ENCODE results near the gene RBBP8.
A peak's percentile ranks its signal among the peaks of the same experiment; 100 is the strongest.
"Not testable (repeated sequence)": the region's sequence is repeated elsewhere in the genome, so short reads cannot be mapped to it uniquely, and the experiment has no call there.

The RBBP8 gene

DNA sequence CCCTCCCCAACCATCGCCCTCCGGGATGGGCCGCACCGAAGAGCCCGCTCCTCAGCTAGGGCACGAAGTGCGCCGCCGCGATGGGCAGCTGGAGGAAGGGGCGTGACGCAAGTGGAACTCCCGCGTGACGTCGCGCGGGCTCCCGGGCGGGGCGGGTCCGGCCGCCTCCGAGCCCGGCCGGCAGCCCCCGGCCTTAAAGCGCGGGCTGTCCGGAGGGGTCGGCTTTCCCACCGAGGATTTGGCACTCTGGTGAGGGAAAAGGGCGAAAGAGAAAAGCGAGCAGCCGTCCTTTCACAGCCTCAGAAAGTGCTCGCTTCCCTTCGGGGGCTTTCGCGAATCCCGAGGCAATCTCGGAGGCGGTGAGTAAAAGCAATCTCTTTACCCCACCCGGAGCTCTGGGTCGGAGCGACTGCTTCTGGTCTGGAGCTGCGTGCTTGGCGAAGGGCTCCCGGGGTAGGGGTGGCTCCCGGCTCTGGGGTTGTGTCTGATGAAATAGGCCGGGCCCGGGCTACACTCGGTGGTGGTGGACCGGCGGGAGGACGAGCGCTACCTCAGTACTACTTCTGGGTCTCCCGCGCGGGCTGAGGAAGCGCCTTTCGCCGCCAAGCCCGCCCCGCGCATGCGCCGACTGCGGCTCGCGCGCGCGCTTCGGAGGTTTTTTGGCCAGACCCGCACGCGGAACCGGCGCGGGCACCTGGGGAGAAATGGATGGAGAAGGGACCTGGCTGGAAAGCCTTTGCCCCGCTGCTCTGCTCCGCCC lies at the start of gene RBBP8:
TSS of gene RBBP8 (plus strand) at position 123 of the 760 bp plus-strand sequence. CDS start 3,524 bp downstream, outside the sequence.
- peak; percentile 76 for DNase-seq (ENCODE audit: low read depth)

DNA sequence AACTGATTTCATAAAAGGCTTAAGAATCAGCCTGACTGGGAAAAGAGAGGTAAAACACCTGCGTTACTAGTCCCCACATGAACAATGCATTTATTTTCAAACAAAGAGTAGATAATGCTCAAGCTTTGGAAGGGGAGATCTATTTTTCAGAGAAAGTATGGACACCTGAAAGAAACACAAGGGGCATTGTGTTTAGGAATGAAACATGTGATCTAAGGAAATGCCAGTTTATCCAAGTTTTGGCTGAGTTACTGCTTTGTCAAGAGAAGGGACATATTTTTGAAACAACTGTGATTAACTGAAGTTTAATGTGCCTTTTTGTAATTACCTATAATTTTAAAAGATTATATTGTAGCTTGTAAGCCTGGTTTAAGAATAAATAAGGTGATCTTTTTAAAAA lies 49.3 kb upstream of the RBBP8 start:
- no peak for DNase-seq (ENCODE audit: low read depth)

DNA sequence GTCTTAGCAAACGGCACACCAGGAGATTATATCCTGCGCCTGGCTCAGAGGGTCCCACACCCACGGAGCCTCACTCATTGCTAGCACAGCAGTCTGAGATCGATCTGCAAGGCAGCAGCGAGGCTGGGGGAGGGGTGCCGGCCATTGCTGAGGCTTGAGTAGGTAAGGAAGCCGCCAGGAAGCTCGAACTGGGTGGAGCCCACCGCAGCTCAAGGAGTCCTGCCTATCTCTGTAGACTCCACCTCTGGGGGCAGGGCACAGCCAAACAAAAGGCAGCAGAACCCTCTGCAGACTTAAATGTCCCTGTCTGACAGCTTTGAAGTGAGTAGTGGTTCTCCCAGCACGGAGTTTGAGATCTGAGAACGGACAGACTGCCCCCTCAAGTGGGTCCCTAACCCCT lies 47.4 kb upstream of the RBBP8 start:
- DNase-seq (ENCODE audit: low read depth): not testable (repeated sequence)

DNA sequence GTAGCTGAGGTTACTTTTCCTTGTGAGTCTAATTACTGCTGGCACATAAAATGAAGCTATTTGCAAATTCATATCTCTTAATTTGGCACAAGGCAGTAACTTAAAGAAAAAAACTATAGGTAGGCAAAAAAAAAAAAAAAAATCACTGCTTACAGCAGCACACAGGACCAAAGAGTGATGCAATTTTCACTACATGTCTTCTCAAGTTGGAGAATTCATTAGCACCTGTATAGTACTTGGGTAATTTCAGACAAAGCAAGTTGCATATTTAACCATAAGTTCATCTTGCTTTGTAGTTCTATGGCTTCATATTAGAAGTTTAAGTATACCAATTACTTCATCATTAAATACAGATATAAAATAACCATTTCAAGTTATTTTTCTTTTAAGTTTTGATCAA lies 33.7 kb upstream of the RBBP8 start:
- no peak for DNase-seq (ENCODE audit: low read depth)

DNA sequence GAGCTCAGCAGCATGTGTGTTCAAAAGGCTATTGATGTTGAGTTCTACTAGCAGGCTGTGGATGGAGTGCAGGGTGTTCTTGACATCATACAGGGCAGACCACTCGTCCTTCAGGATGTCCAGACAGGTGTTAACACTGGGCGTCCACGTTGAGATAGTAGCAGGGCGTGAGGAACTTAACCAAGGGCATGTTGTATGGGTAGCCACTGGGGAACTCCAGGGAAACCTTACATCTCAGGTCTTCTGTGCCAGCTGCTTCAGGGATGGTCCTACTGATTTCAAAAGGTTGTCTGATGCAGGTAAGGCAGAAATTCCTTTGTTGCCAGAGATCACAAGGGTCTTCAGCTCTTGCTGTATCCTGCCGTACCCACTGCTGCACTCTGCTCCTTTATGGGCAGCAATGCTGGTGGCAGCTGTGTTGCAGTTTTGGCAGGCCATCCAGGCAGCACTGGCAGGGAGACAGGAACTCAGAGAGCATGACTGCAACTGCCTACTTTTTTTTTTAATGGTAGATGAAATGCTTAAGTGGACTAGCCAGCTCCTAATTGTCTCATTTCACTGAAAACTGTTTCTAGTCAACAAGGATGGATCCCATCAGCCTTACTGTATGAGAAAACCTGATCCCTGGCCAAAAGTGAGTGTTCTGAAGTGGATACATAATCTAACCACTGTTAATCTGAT lies 32.4 kb upstream of the RBBP8 start:
- no peak for DNase-seq (ENCODE audit: low read depth)

DNA sequence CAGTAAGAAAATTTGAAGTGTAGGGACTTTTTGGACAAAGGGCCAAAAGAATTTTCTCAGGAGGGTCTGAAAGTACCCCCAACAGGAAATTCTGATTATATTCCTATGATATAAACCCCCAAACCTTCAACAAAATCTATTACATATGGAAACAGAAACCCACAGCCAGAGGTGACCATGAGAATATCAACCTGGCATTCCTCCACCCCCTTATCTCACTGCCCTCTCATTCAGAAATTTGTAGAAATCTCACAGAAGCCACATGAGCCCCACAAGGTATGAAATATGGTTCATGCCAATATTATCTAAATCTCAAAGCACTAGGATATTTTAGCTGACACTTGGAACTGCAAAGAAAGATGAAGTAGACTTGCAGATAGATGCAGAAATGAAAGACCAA lies 31.0 kb upstream of the RBBP8 start:
- no peak for DNase-seq (ENCODE audit: low read depth)

DNA sequence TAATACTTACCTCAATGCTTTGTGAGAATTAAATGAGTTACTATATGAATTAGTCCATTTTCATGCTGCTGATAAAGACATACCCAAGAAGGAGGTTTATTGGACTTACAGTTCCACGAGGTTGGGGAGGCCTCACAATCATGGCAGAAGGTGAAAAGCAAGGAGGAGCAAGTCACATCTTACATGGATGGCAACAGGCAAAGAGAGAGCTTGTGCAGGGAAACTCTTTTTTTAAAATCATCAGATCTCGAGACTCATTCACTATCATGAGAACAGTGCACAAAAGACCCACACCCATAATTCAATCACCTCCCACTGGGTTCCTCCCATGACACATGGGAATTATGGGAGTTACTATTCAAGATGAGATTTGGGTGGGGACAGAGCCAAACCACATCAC lies 29.9 kb upstream of the RBBP8 start:
- DNase-seq (ENCODE audit: low read depth): not testable (repeated sequence)

DNA sequence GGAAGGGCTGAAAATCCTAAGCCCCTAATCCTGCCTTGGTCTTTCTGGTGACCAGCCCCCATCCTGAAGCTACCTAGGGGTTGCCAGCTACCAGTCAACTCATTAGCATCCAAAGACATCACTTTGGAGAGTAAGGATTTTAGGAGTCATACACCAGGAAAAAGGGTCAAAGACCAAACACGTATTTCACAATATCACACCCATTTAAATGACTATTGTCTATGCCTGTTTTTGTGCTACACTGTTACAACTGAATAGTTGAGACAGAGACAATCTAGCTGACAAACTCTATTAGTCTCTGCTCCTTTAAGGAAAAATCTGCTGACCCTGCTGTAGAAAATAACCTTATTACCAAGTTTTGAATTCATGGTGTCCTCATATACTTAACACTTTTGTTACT lies 21.0 kb upstream of the RBBP8 start:
- DNase-seq (ENCODE audit: low read depth): no peak

DNA sequence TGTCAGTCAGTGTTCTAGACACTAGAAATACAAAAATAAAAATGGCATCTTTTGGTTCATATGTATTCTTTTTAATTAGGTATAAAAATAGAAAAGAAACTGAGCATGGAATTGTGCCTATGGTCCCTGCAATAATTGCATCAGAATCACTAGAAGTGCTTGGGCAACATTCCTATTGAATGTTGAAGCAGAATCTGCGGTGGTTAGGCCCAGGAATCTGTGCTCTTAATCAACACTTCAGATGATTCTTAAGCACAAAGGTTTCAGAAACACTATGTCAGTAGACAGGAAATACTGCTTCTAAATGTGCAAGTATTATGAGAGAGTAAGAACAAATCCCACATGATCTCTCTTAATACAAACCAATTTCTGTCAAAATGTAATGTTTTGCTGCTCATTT lies 20.3 kb upstream of the RBBP8 start:
- no peak for DNase-seq (ENCODE audit: low read depth)

DNA sequence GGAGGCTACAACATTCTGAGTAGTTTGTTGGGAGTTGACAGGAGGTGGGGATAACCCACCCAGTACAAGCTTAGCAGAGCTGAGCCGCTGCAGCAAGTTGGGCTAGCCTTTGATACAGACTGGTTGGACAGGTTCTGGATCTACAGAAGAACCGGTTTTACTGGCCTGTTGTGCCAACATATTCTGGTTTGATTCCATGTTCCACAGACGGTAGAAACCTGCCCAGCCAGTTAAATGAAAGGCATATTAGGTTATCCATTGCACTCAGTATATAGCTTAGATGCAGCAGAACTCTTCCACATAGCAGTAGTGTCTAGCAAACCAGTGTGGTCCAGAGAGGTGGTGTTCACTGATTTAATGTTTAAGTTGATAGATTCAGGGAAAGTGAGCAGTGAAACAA lies 19.3 kb upstream of the RBBP8 start:
- DNase-seq (ENCODE audit: low read depth): no peak

DNA sequence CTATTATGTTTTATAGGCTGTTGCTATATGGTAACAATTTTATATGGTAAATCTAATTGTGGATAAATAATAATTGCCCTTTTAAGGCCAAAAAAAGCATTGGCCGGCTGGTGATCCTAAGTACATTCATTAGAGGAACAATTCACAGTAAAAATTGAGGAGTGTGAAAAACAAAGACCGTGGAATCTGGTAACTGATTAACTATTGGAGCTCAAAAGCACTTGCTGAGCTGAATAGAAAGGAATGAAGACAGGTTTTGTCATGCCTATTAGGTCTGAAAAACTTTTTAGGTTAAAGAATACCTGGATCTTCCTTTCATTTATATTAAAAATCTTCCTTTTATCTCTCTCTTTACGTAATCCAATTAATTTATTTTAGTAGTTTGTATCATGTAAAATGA lies 18.5 kb upstream of the RBBP8 start:
- no peak for DNase-seq (ENCODE audit: low read depth)

DNA sequence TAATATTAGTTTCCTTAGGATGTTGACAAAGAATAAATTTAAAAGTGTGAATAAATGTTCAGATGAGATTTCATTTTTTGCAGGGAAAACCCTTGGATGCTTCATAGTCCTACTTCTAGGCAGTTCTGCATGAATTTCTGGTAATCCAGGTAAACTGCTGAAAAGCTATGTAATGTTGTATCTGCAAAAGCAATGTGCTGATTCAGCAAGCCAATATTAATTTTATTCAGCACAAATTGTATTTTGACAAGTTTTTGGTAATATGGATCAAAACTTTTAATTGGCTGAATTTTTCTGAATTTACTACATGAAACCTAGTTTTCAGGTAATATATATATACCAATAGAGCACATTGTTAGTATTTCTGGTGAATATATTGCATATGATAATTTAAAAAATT lies 17.8 kb upstream of the RBBP8 start:
- no peak for DNase-seq (ENCODE audit: low read depth)

DNA sequence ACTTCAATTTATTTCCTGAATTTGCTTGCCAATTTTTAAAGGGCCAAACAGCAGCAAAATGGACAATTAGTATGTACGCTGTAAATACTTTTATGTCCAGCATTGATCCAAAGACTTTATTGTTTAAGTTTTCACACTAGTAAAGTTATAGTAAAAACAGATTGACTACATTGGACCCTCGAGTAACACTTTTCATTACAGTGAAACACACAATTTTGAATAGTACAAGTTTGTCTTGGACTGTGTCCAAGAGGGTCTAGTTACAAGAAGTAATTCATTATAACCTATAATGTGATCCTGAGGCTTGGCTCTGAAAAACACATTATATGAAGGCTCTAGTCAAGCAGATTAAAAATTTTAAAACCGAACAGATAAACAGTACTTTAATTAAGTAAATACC lies 11.4 kb upstream of the RBBP8 start:
- DNase-seq (ENCODE audit: low read depth): no peak

DNA sequence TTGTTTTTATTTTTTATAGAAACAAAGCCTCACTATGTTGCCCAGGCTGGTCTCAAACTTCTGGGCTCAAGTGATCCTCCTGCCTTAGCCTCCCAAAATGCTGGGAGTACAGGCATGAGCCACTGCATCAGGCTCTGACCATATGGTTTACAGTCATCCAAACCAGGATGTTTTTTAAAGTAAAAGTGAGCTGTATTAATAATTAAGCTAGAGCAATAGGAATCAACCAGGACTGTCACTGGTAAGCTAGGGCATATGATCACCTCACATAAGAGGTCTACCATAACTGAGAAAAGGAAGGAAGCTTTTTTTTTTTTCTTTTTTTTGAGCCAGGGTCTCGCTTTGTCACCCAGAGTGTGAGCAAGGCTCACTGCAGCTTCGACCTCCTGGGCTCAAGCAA lies 8.5 kb upstream of the RBBP8 start:
- no peak for DNase-seq (ENCODE audit: low read depth)

DNA sequence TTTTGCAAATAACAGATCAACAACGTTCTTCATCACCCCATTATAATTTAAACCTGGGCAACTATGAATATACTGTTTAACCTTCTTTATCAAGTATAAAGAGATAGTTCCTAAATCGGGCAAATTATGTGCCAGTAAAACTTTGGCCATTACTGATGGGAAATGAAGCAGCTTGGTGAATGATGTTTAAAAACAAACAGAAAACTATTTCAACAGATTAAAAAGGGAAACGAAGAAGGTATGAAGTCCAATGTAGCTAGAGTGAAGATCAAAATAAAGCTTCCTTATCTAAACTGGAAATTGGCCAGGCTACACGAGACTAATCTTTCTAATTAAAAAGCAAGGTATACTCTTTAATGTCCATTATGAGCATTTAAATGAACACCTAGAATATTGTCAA lies 6.7 kb upstream of the RBBP8 start:
- no peak for DNase-seq (ENCODE audit: low read depth)

DNA sequence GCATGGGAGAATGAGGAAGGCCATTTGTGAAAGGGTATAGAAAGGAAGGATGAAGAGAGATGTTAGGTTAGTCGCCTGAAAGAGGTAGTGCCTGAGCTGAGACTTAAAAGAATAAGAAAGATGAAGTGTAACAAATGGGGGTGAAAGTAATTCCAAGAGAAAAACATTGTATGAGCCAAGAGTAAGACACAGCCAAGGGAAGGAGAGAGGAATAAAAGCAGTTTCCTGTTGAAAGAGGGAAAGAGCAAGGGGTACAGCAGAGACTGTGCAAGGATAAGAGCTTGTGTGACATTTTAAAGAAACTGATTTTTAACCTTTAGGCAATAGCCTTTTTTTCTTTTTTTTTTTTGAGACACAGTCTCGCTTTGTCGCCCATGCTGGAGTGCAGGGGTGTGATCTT lies 4.8 kb upstream of the RBBP8 start:
- DNase-seq (ENCODE audit: low read depth): no peak

DNA sequence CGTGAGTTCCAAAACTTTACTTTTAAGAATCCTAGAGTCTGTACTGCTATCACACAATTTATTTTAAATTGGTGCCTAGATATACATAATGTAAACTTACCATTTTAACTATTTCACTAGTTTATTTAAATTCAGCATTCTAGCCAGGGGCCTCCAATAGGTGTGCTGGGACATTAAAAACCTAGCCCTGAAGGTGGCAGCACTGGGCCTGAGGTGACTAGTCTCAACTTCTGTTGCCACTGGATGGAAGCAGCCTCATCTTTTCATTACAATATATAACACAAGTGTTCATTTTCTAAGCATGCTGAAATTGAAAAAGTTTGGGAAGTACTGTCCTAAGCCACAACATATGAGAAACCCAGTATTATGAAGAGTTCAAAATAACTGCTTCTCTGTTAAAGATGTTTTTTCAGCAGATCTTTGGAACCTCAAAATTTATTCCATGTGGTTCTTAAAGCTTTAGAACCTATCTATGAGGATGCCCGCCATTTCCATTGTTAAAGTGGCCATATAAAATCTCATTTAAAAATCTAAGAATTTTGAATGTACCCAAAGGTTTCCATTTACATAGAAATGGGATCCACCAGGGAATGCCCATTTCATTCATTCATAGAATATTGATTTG lies 2.9 kb upstream of the RBBP8 start:
- DNase-seq (ENCODE audit: low read depth): peak; percentile 59

DNA sequence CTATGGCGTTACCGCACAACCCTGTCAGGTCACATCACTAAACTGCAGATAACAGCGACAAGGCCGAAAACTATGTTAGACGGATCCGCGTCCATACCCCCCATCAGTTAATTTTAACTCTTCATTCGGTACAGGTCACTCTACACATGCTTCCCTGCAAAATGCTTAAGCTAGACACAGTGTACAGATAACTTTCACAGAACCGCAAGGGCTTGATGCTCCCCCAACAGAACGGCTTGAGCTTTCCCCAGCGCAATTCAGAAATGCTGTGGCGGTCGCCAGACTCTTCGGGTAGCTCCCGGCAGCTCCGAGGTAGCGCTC lies 283 bp upstream of the RBBP8 start:
- DNase-seq (ENCODE audit: low read depth): no peak

DNA sequence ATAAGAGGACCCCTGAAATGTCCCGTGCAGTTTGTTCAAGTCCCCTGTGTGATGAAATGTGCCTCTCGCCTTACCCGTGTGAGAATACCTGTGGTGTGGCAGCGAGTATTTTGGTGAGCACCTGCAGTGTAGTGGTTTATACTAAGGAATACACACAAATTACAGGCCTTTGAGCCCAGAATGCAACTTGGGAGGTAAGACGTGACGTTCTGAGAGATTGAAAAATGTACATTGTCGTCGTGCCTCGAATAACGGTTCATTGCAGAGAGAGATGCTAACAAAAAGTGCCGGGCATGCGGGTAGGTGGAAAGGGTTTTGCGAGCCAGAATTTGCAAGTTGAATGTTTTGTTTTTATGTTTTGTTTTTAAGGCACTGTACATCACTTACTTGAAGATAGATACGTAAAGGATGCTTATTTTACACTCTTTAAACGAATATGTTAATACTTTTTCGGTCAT lies 867 bp downstream of the RBBP8 start:
- DNase-seq (ENCODE audit: low read depth): no peak

DNA sequence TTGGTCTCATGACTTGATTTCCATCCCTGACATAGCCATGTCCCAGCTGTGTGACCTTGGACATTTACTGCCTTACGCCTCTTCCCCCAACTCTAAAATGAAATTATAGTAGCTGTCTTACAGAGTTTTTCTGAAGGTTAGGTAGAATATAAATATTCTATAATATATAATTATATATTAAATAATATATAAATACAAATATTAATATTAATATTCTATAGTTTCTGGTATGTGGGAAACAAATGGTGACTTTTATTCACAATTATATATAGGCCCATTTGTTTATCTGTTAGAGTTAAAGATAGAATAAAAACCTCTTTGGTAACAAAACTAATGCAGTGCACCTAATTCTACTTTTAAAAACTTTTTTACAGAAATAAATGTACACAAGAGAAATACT lies 1.7 kb downstream of the RBBP8 start:
- no peak for DNase-seq (ENCODE audit: low read depth)

DNA sequence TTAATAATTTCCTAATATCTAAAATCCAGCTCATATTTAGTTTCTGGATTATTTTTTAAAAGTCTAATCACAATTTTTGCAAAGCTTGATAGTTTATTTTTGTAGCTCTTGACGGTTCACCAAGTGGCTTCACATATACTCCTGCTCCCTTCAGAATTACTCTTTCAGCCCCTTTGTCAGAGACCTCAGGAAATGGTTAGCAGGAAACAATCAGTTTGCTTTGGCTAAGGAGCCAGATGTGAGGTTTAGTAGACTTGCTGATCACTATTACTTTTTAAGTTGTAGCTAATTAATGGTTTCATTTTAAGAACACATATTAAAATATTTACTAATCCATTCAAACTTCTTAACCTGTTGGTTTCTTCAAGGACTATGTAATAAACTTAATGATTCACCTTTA lies 2.3 kb downstream of the RBBP8 start:
- DNase-seq (ENCODE audit: low read depth): no peak

DNA sequence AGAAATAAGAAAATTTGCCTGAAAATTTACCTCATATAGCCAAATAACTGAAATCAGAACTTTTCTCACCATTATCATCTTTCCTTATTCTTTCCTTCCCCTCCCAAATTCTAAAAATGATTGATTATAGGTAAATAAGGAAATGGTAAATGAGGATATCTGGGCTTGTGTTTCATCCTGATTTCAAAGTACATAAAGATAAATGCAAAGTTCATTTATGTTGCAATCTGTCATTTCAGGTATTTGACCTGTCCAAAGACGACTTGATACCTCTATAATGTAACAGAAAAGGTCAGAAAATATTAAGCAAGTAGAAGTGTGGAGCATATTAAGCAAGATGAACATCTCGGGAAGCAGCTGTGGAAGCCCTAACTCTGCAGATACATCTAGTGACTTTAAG lies 3.4 kb downstream of the RBBP8 start:
- no peak for DNase-seq (ENCODE audit: low read depth)

DNA sequence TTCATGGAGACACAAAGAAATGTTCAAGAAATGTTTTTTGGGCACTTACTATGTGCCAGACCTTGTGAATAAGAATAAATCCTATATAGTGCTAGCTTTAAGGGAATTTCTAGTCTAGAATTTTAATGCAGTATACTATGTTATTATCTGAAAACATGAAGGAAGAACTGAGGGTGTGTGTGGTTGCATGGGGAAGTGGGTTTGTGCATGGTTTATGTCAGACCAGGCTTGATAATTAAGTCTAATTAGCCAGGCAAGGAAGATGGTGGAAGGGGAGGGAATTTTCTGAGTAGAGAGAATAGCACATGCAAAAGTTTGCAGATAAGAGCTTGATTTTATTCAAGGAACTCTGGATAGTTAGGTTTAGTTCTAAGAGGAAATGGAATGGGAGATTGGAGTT lies 6.5 kb downstream of the RBBP8 start:
- DNase-seq (ENCODE audit: low read depth): no peak

DNA sequence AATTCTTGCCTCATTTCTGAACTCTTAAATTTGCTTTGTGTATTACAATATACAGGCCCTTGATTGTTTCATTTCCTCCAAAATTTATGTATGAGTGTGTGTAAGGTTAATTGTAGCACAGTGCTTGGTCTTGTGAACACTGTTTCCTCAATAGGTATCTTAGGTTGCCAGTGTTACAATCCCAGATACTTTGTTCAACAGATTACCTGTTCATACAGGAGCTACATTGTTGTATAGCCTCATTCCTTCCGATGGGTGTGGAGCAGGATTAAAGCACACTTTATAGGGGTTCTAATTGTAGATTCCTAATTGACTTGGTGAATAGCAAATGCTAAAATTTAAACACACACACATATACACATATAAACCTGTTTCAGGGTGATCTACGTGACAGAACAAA lies 10.7 kb downstream of the RBBP8 start:
- DNase-seq (ENCODE audit: low read depth): no peak

Measured in activated T-helper 9 cell treated with anti-CD3 and anti-CD28 coated beads, Interleukin-2, amount 50 U/mL, for 16 hours (primary cell).